Keratinocyte (primary cell): ENCODE data around the gene ASAP3.
"Not testable (repeated sequence)": the region's sequence is repeated elsewhere in the genome, so short reads cannot be mapped to it uniquely, and the experiment has no call there.

Source experiments
- CTCF ChIP-seq, 3 experiments: IDR thresholded peaks in 1 of 3; conservative IDR thresholded peaks in 1 of 3; optimal IDR thresholded peaks in 1 of 3; 2 replicates in 2 of 3; 3 replicates in 1 of 3; pipeline versions ENCODE3 to v1.5.1; 2011; ENCODE audit warnings: low read length in 3 of 3, mild to moderate bottlenecking in 3 of 3, moderate library complexity in 2 of 3, control low read depth in 1 of 3, inconsistent platforms in 1 of 3; ENCODE audit not compliant: insufficient read depth in 2 of 3; ENCODE audit errors: extremely low read depth in 1 of 3
- EZH2 ChIP-seq: IDR thresholded peaks from one replicate; pipeline ENCODE4 v1.6.1; 2012; ENCODE audit warnings: inconsistent platforms, mild to moderate bottlenecking, low read length, moderate library complexity

- TF ChIP-seq EZH2; CTCF (optimal IDR thresholded peaks at IDR 0.05 in 1 of 3, IDR thresholded peaks at IDR 0.05 in 1 of 3, conservative IDR thresholded peaks at IDR 0.05 in 1 of 3; ENCODE audit: extremely low read depth in 1 of 3, insufficient read depth in 2 of 3, low read length in 3 of 3): not testable (repeated sequence)
Observed at GRCh38 chr1:23492776-23493175, 8.8 kb upstream of the ASAP3 start.
